GM12874 (cell line): ENCODE results near the gene SORCS2.

Experiments used
- TF ChIP-seq, protein P1 (sequence below): IDR thresholded peaks from 2 replicates; pipeline ENCODE4 v1.5.1; 2011; ENCODE audit warnings: low read depth, mild to moderate bottlenecking, control low read depth, low read length, moderate library complexity; ENCODE audit not compliant: insufficient read depth

SORCS2 gene

GRCh38 chr4:7281691-7282665, 89.6 kb downstream of the SORCS2 start:
- TF ChIP-seq, protein P1, sequence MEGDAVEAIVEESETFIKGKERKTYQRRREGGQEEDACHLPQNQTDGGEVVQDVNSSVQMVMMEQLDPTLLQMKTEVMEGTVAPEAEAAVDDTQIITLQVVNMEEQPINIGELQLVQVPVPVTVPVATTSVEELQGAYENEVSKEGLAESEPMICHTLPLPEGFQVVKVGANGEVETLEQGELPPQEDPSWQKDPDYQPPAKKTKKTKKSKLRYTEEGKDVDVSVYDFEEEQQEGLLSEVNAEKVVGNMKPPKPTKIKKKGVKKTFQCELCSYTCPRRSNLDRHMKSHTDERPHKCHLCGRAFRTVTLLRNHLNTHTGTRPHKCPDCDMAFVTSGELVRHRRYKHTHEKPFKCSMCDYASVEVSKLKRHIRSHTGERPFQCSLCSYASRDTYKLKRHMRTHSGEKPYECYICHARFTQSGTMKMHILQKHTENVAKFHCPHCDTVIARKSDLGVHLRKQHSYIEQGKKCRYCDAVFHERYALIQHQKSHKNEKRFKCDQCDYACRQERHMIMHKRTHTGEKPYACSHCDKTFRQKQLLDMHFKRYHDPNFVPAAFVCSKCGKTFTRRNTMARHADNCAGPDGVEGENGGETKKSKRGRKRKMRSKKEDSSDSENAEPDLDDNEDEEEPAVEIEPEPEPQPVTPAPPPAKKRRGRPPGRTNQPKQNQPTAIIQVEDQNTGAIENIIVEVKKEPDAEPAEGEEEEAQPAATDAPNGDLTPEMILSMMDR = no peak

GRCh38 chr4:7282786-7283440, 90.6 kb downstream of the SORCS2 start:
- TF ChIP-seq, protein P1 = no peak

DNA sequence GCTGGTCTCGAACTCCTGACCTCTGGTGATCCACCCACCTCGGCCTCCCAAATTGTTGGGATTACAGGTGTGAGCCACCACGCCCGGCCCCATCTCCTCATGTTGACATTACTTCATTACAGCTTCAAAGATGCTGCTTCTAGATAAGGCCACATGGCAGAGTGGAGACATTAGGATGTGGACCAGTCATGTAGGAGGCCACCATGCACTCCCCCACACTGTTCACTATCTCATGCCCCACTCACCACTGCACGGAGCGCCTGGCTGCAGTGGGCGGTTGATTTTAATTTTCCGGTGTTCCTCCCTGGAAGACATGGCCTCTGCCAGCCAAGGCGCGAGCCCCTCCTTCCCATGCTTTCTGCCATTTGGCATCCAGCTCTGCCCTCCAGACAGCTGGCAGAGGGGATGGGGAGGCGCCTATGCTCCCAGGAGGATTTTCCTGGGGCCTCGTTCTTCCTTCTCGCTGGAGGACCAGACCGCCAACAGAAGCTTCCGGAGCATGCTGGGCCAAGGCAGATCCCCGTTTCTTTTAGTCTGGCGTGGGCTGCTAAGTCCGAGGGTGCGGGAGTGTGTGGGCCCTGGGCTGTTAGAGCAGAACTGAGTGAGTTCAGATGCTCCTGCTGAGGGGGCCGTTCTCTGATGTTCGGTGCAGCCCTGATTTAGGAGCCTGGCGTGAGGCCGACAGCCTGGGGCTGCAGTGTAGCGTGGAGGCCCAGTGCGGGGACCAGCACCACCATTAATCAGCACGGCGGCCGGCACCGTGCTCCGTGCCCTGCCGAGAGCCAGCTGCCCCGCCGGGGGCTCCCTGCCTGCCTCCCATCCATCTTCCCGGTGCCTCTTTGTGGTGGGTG, 93.1 kb downstream of the SORCS2 start:
- TF ChIP-seq, protein P1 = no peak

- TF ChIP-seq, protein P1 = no peak
Observed at GRCh38 chr4:7286170-7286569, 93.8 kb downstream of the SORCS2 start.

DNA sequence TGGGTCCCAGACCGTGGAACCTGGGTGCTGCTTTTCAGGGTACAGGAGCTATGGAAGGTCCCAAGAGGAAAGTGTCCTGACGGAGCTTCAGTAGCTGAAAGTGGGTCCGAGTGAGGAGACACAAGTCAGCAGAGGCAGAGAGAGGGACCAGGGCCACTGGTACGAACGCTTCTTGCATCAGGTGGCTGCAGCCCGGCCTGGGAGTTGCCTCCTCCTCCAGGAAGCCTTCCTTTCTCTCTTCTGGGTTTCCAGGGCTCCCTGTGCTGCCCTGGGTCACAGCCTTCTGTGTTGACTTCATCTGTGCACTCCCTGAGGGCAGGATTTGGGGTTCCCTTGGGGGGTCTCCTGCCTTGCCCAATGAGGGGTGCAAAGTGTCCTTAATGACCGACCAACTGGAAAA, 94.5 kb downstream of the SORCS2 start:
- TF ChIP-seq, protein P1 = no peak

DNA sequence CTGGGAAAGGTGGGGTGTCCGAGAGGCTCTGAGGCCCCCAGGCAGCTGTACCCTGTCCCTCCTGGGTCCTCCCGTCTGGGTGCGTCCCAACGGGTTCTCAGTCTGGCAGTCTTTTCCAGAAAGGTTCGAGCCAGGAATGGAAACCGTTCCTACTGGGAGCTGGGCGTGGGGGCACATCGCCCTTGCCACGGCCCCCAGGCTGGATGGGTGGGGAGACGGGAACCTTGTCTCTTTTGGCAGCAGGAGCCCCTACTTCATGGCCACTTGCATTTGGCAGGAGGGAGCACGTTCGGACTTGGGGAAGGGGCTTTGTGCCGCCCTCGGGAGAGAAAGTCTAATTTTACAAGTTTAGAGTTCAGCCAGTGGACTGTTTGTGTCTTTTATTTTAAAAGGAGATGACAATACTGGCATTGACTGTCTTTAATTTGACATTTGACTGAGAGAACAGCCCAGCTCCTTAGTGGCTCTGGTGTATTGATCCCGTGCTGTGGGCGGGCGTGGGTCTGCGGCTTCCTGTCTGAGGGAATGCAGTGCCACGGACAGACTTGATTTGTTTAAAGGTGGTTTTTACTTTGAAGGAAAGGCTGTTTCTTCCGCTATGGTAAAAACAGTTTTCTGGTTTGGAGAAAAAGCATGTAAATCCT, 95.1 kb downstream of the SORCS2 start:
- TF ChIP-seq, protein P1 = no peak
